Measurements from ENCODE around the gene ARSA.

- TF ChIP-seq, protein P1, sequence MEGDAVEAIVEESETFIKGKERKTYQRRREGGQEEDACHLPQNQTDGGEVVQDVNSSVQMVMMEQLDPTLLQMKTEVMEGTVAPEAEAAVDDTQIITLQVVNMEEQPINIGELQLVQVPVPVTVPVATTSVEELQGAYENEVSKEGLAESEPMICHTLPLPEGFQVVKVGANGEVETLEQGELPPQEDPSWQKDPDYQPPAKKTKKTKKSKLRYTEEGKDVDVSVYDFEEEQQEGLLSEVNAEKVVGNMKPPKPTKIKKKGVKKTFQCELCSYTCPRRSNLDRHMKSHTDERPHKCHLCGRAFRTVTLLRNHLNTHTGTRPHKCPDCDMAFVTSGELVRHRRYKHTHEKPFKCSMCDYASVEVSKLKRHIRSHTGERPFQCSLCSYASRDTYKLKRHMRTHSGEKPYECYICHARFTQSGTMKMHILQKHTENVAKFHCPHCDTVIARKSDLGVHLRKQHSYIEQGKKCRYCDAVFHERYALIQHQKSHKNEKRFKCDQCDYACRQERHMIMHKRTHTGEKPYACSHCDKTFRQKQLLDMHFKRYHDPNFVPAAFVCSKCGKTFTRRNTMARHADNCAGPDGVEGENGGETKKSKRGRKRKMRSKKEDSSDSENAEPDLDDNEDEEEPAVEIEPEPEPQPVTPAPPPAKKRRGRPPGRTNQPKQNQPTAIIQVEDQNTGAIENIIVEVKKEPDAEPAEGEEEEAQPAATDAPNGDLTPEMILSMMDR (IDR thresholded peaks at IDR 0.05): no peak
- TF ChIP-seq POLR2A (IDR thresholded peaks at IDR 0.05): no peak
Observed at GRCh38 chr22:50665738-50666137, 37.8 kb upstream of the ARSA start.
